Activated T-cell treated with anti-CD3 and anti-CD28 coated beads, Interleukin-2, amount 50 U/mL, for 4 hours (primary cell): ENCODE measurements around the gene PUSL1. TPM values are rescaled to one million over a fixed set of nuclear protein-coding genes. Genes with fewer than 3 reads are reported as not detected.

Experiments used
- ATAC-seq, 2 donors: fragments of 200-7000 bp; cut with Tn5 transposase; one replicate each; pipeline ENCODE4 v1.10.0; 2021
- DNase-seq: peaks from one replicate; pipeline ENCODE4 v3.0.0-alpha.2; 2020
- H3K27me3 Mint-ChIP-seq: one replicate; pipeline ENCODE4 v1.8.0; 2021; ENCODE audit warnings: low read depth, mixed read lengths
- H3K36me3 Mint-ChIP-seq: one replicate; pipeline ENCODE4 v1.8.0; 2022; ENCODE audit warnings: mixed read lengths; ENCODE audit not compliant: insufficient read depth
- H3K4me1 Mint-ChIP-seq: one replicate; pipeline ENCODE4 v1.8.0; 2021; ENCODE audit warnings: low read depth, mixed read lengths
- H3K4me3 Mint-ChIP-seq: one replicate; pipeline ENCODE4 v1.8.0; 2021; ENCODE audit warnings: mild to moderate bottlenecking, moderate library complexity, mixed read lengths
- H3K9me3 Mint-ChIP-seq: one replicate; pipeline ENCODE4 v1.8.0; 2021; ENCODE audit warnings: mixed read lengths
- total RNA-seq, 3 donors: library from RNA; stranded (reverse); gene quantifications; one replicate each; pipeline ENCODE4 v1.2.1, GENCODE V29; 2021

PUSL1 gene
- total RNA-seq, result 10 to 100 TPM; 38.9 to 40.7 (median 39.5) TPM

- DNase-seq (peak; percentile 85), ATAC-seq (peak; percentile 76 to 78)
- H3K36me3 Mint-ChIP-seq, result no peaks in the 10 kb centered on the region
- H3K4me1 Mint-ChIP-seq, result peaks cover 22% of the 10 kb centered on the region
- H3K9me3 Mint-ChIP-seq, result no peaks in the 10 kb centered on the region
- H3K4me3 Mint-ChIP-seq, result peak within 1 kb of the TSS; percentile 83
- no peaks in the 10 kb centered on the region for H3K27me3 Mint-ChIP-seq
These were observed at the start of gene PUSL1, which contains the start of gene ACAP3 for GRCh38 chr1:1307923-1308755. Gene PUSL1 (plus strand): TSS chr1:1308597. CDS start chr1:1308644, 47 bp downstream. Gene ACAP3 (minus strand): TSS chr1:1307930. CDS start chr1:1307815, 115 bp downstream.

- Mint-ChIP-seq H3K9me3 (no peaks in the 10 kb centered on the region), H3K4me1 (peaks cover 9% of the 10 kb centered on the region), H3K36me3 (peaks cover 30% of the 10 kb centered on the region), H3K4me3 (no peak overlapping the region), H3K27me3 (no peaks in the 10 kb centered on the region)
- no peak for DNase-seq
- no peak for ATAC-seq
These were observed 49.3 kb upstream of the PUSL1 start for GRCh38 chr1:1259119-1259488.

- no peak for ATAC-seq
- no peak overlapping the region for H3K4me3 Mint-ChIP-seq
- no peak for DNase-seq
- no peaks in the 10 kb centered on the region for H3K27me3 Mint-ChIP-seq
- peaks cover 30% of the 10 kb centered on the region for H3K36me3 Mint-ChIP-seq
- H3K4me1 Mint-ChIP-seq, result peaks cover 10% of the 10 kb centered on the region
- H3K9me3 Mint-ChIP-seq, result no peaks in the 10 kb centered on the region
These were observed 48.9 kb upstream of the PUSL1 start for GRCh38 chr1:1259540-1259939.

GRCh38 chr1:1259951-1260600 is 48.3 kb upstream of the PUSL1 start:
- no peaks in the 10 kb centered on the region for H3K9me3 Mint-ChIP-seq
- peaks cover 12% of the 10 kb centered on the region for H3K4me1 Mint-ChIP-seq
- H3K36me3 Mint-ChIP-seq, result peaks cover 28% of the 10 kb centered on the region
- ATAC-seq, result no peak
- H3K4me3 Mint-ChIP-seq, result no peak overlapping the region
- H3K27me3 Mint-ChIP-seq, result no peaks in the 10 kb centered on the region
- no peak for DNase-seq

GRCh38 chr1:1260843-1261560 is 47.4 kb upstream of the PUSL1 start:
- no peaks in the 10 kb centered on the region for H3K9me3 Mint-ChIP-seq
- peaks cover 12% of the 10 kb centered on the region for H3K4me1 Mint-ChIP-seq
- H3K27me3 Mint-ChIP-seq, result no peaks in the 10 kb centered on the region
- no peak for ATAC-seq
- H3K36me3 Mint-ChIP-seq, result peaks cover 29% of the 10 kb centered on the region
- no peak overlapping the region for H3K4me3 Mint-ChIP-seq
- no peak for DNase-seq

- H3K27me3 Mint-ChIP-seq, result no peaks in the 10 kb centered on the region
- peaks cover 27% of the 10 kb centered on the region for H3K36me3 Mint-ChIP-seq
- H3K9me3 Mint-ChIP-seq, result no peaks in the 10 kb centered on the region
- DNase-seq (no peak), ATAC-seq (no peak)
- peaks cover 12% of the 10 kb centered on the region for H3K4me1 Mint-ChIP-seq
- no peak overlapping the region for H3K4me3 Mint-ChIP-seq
These were observed 46.3 kb upstream of the PUSL1 start for GRCh38 chr1:1262071-1262470.

- peaks cover 13% of the 10 kb centered on the region for H3K4me1 Mint-ChIP-seq
- no peak overlapping the region for H3K4me3 Mint-ChIP-seq
- ATAC-seq (no peak), DNase-seq (no peak)
- no peaks in the 10 kb centered on the region for H3K9me3 Mint-ChIP-seq
- peaks cover 24% of the 10 kb centered on the region for H3K36me3 Mint-ChIP-seq
- H3K27me3 Mint-ChIP-seq, result no peaks in the 10 kb centered on the region
These were observed 45.6 kb upstream of the PUSL1 start for GRCh38 chr1:1262758-1263157.

GRCh38 chr1:1264026-1264425 is 44.4 kb upstream of the PUSL1 start:
- peaks cover 28% of the 10 kb centered on the region for H3K36me3 Mint-ChIP-seq
- no peaks in the 10 kb centered on the region for H3K9me3 Mint-ChIP-seq
- no peaks in the 10 kb centered on the region for H3K27me3 Mint-ChIP-seq
- no peak overlapping the region for H3K4me3 Mint-ChIP-seq
- H3K4me1 Mint-ChIP-seq, result peaks cover 17% of the 10 kb centered on the region
- DNase-seq, result no peak
- no peak for ATAC-seq

GRCh38 chr1:1264868-1265272 is 43.5 kb upstream of the PUSL1 start:
- peak; percentile 34 to 58 for ATAC-seq
- peaks cover 20% of the 10 kb centered on the region for H3K4me1 Mint-ChIP-seq
- H3K9me3 Mint-ChIP-seq, result no peaks in the 10 kb centered on the region
- DNase-seq, result no peak
- peaks cover 24% of the 10 kb centered on the region for H3K36me3 Mint-ChIP-seq
- no peak overlapping the region for H3K4me3 Mint-ChIP-seq
- H3K27me3 Mint-ChIP-seq, result no peaks in the 10 kb centered on the region

GRCh38 chr1:1267488-1268283 is 40.7 kb upstream of the PUSL1 start:
- H3K4me1 Mint-ChIP-seq, result peaks cover 38% of the 10 kb centered on the region
- H3K4me3 Mint-ChIP-seq, result no peak overlapping the region
- peaks cover 21% of the 10 kb centered on the region for H3K36me3 Mint-ChIP-seq

GRCh38 chr1:1268284-1268682 is 40.1 kb upstream of the PUSL1 start:
- peaks cover 43% of the 10 kb centered on the region for H3K4me1 Mint-ChIP-seq
- peaks cover 19% of the 10 kb centered on the region for H3K36me3 Mint-ChIP-seq
- ATAC-seq (no peak), DNase-seq (no peak)
- no peaks in the 10 kb centered on the region for H3K9me3 Mint-ChIP-seq
- H3K27me3 Mint-ChIP-seq, result no peaks in the 10 kb centered on the region
- H3K4me3 Mint-ChIP-seq, result no peak overlapping the region

More at GRCh38 chr1:1267488-1268283, 40.7 kb upstream of the PUSL1 start:
- no peaks in the 10 kb centered on the region for H3K27me3 Mint-ChIP-seq
- H3K9me3 Mint-ChIP-seq, result no peaks in the 10 kb centered on the region
- ATAC-seq, result no peak
- DNase-seq, result no peak

GRCh38 chr1:1270813-1271212 is 37.6 kb upstream of the PUSL1 start:
- Mint-ChIP-seq H3K9me3 (no peaks in the 10 kb centered on the region), H3K4me3 (peak overlapping the region; percentile 78), H3K27me3 (no peaks in the 10 kb centered on the region), H3K36me3 (peaks cover 18% of the 10 kb centered on the region), H3K4me1 (peaks cover 44% of the 10 kb centered on the region)
- DNase-seq, result no peak
- ATAC-seq, result no peak

- H3K4me3 Mint-ChIP-seq, result peak overlapping the region; percentile 89
- DNase-seq, result no peak
- no peaks in the 10 kb centered on the region for H3K27me3 Mint-ChIP-seq
- H3K9me3 Mint-ChIP-seq, result no peaks in the 10 kb centered on the region
- H3K36me3 Mint-ChIP-seq, result peaks cover 14% of the 10 kb centered on the region
- H3K4me1 Mint-ChIP-seq, result peaks cover 43% of the 10 kb centered on the region
- ATAC-seq, result no peak
These were observed 35.8 kb upstream of the PUSL1 start for GRCh38 chr1:1272341-1273208.
